NCI-H2227 treated with DMSO at 0.1 percent for 48 hours (cell line): ENCODE measurements around the gene STIM2.
"Not testable (repeated sequence)": the region's sequence is repeated elsewhere in the genome, so short reads cannot be mapped to it uniquely, and the experiment has no call there.

ENCODE experiments used
- DNase-seq: peaks from one replicate; lab custom pipeline; 2025; lab: John Stamatoyannopoulos, UW

STIM2 gene

GRCh38 chr4:26867914-26868684, 7.5 kb downstream of the STIM2 start:
- DNase-seq, result no peak

GRCh38 chr4:26870576-26871262, 10.1 kb downstream of the STIM2 start:
- DNase-seq, result no peak

GRCh38 chr4:26871611-26872010, 11.0 kb downstream of the STIM2 start:
- no peak for DNase-seq

GRCh38 chr4:26873391-26874026, 12.9 kb downstream of the STIM2 start:
- no peak for DNase-seq

- no peak for DNase-seq
Measured at GRCh38 chr4:26874110-26874509, 13.5 kb downstream of the STIM2 start.

- no peak for DNase-seq
Measured at GRCh38 chr4:26877406-26877805, 16.8 kb downstream of the STIM2 start.

GRCh38 chr4:26877961-26878360, 17.3 kb downstream of the STIM2 start:
- DNase-seq, result no peak

GRCh38 chr4:26878794-26879391, 18.3 kb downstream of the STIM2 start:
- DNase-seq, result no peak

- DNase-seq, result no peak
Measured at GRCh38 chr4:26879805-26880204, 19.2 kb downstream of the STIM2 start.

- no peak for DNase-seq
Measured at GRCh38 chr4:26884026-26884425, 23.4 kb downstream of the STIM2 start.

GRCh38 chr4:26884486-26884988, 23.9 kb downstream of the STIM2 start:
- DNase-seq, result no peak

- DNase-seq, result no peak
Measured at GRCh38 chr4:26885912-26886274, 25.3 kb downstream of the STIM2 start.

GRCh38 chr4:26887143-26887542, 26.5 kb downstream of the STIM2 start:
- DNase-seq, result no peak

GRCh38 chr4:26887809-26888208, 27.2 kb downstream of the STIM2 start:
- DNase-seq, result no peak

GRCh38 chr4:26889356-26889755, 28.7 kb downstream of the STIM2 start:
- no peak for DNase-seq

- DNase-seq, result no peak
Measured at GRCh38 chr4:26891054-26891453, 30.4 kb downstream of the STIM2 start.

- DNase-seq, result no peak
Measured at GRCh38 chr4:26891867-26892266, 31.2 kb downstream of the STIM2 start.

- DNase-seq, result no peak
Measured at GRCh38 chr4:26892480-26893150, 32.0 kb downstream of the STIM2 start.

- no peak for DNase-seq
Measured at GRCh38 chr4:26893491-26893890, 32.9 kb downstream of the STIM2 start.

- not testable (repeated sequence) for DNase-seq
Measured at GRCh38 chr4:26894881-26895280, 34.2 kb downstream of the STIM2 start.

- no peak for DNase-seq
Measured at GRCh38 chr4:26896636-26897035, 36.0 kb downstream of the STIM2 start.

GRCh38 chr4:26899991-26900390, 39.4 kb downstream of the STIM2 start:
- DNase-seq, result no peak
